ENCODE results near the gene SUFU.
A peak's percentile ranks its signal among the peaks of the same experiment; 100 is the strongest.

The SUFU gene

GRCh38 chr10:102670065-102670670 lies 166.4 kb downstream of the SUFU start:
- Histone ChIP-seq H3K4me2 (ENCODE audit: low read length) (no peak overlapping the region), H3K27ac (no peak overlapping the region), H3K27me3 (ENCODE audit: control insufficient read depth, insufficient read depth, low read length) (no peaks in the 10 kb centered on the region), H3K79me2 (no peaks in the 10 kb centered on the region), H3K36me3 (ENCODE audit: control insufficient read depth, insufficient read depth, low read length) (no peaks in the 10 kb centered on the region), H3K4me1 (peaks cover 33% of the 10 kb centered on the region), H3K4me3 (ENCODE audit: low read depth, low read length) (no peak overlapping the region), H3K9ac (no peak overlapping the region), H3K9me3 (ENCODE audit: control insufficient read depth, low read length) (no peaks in the 10 kb centered on the region), H2AFZ (no peak overlapping the region)
- peak; percentile 2 for TF ChIP-seq CTCF (IDR thresholded peaks at IDR 0.05)

- Histone ChIP-seq H3K9me3 (ENCODE audit: control insufficient read depth, low read length) (no peaks in the 10 kb centered on the region), H3K79me2 (no peaks in the 10 kb centered on the region), H3K27me3 (ENCODE audit: control insufficient read depth, insufficient read depth, low read length) (no peaks in the 10 kb centered on the region), H3K9ac (no peak overlapping the region), H3K4me1 (peaks cover 36% of the 10 kb centered on the region), H3K27ac (no peak overlapping the region), H3K4me3 (ENCODE audit: low read depth, low read length) (no peak overlapping the region), H2AFZ (no peak overlapping the region), H3K4me2 (ENCODE audit: low read length) (no peak overlapping the region), H3K36me3 (ENCODE audit: control insufficient read depth, insufficient read depth, low read length) (no peaks in the 10 kb centered on the region)
- TF ChIP-seq CTCF (IDR thresholded peaks at IDR 0.05), result no peak
Observed at GRCh38 chr10:102670871-102671434, 167.2 kb downstream of the SUFU start.

- peak overlapping the region; percentile 85 for H3K27ac ChIP-seq
- H3K4me3 ChIP-seq (ENCODE audit: low read depth, low read length), result no peak overlapping the region
- no peaks in the 10 kb centered on the region for H3K79me2 ChIP-seq
- H3K4me1 ChIP-seq, result peaks cover 55% of the 10 kb centered on the region
- no peaks in the 10 kb centered on the region for H3K9me3 ChIP-seq (ENCODE audit: control insufficient read depth, low read length)
- peak overlapping the region; percentile 61 for H3K4me2 ChIP-seq (ENCODE audit: low read length)
- TF ChIP-seq CTCF (IDR thresholded peaks at IDR 0.05), result no peak
- H3K36me3 ChIP-seq (ENCODE audit: control insufficient read depth, insufficient read depth, low read length), result no peaks in the 10 kb centered on the region
- peak overlapping the region; percentile 80 for H2AFZ ChIP-seq
- no peak overlapping the region for H3K9ac ChIP-seq
- no peaks in the 10 kb centered on the region for H3K27me3 ChIP-seq (ENCODE audit: control insufficient read depth, insufficient read depth, low read length)
Observed at GRCh38 chr10:102673236-102673818, 169.6 kb downstream of the SUFU start.

- Histone ChIP-seq H2AFZ (peak overlapping the region; percentile 80), H3K36me3 (ENCODE audit: control insufficient read depth, insufficient read depth, low read length) (no peaks in the 10 kb centered on the region), H3K9me3 (ENCODE audit: control insufficient read depth, low read length) (no peaks in the 10 kb centered on the region), H3K4me1 (peaks cover 60% of the 10 kb centered on the region), H3K79me2 (no peaks in the 10 kb centered on the region), H3K9ac (no peak overlapping the region), H3K27ac (peak overlapping the region; percentile 85), H3K4me3 (ENCODE audit: low read depth, low read length) (peak overlapping the region; percentile 42), H3K4me2 (ENCODE audit: low read length) (peak overlapping the region; percentile 61), H3K27me3 (ENCODE audit: control insufficient read depth, insufficient read depth, low read length) (no peaks in the 10 kb centered on the region)
- TF ChIP-seq CTCF (IDR thresholded peaks at IDR 0.05), result no peak
Observed at GRCh38 chr10:102673819-102674511, 170.2 kb downstream of the SUFU start.
